H9 (cell line): ENCODE data around the gene PCDHGB4. TPM values are rescaled to one million over a fixed set of nuclear protein-coding genes. Genes with fewer than 3 reads are reported as not detected.

Experiments used
- DNase-seq: peaks from one replicate; pipeline ENCODE4 v3.0.0-alpha.2; 2017
- H2AFZ ChIP-seq: one replicate; pipeline ENCODE4 v1.6.1; 2013; ENCODE audit warnings: mild to moderate bottlenecking, low read length, control low read depth, moderate library complexity
- H2AK5ac ChIP-seq: 2 replicates; pipeline ENCODE4 v1.6.1; 2013; ENCODE audit warnings: low read length, control low read depth, mixed read lengths; ENCODE audit not compliant: insufficient read length
- H2BK120ac ChIP-seq: one replicate; pipeline ENCODE4 v1.6.1; 2013; ENCODE audit warnings: low read depth, mild to moderate bottlenecking, low read length, control low read depth, inconsistent platforms; ENCODE audit not compliant: poor library complexity, severe bottlenecking
- H2BK12ac ChIP-seq: 2 replicates; pipeline ENCODE4 v1.6.1; 2013; ENCODE audit warnings: low read length, control low read depth, mixed read lengths, low read depth; ENCODE audit not compliant: insufficient read length
- H2BK15ac ChIP-seq: 2 replicates; pipeline ENCODE4 v1.6.1; 2013; ENCODE audit warnings: low read depth, low read length, control low read depth
- H2BK20ac ChIP-seq: one replicate; pipeline ENCODE4 v1.6.1; 2013; ENCODE audit warnings: low read depth, mild to moderate bottlenecking, low read length, control low read depth, inconsistent platforms; ENCODE audit not compliant: poor library complexity, severe bottlenecking
- H2BK5ac ChIP-seq: 2 replicates; pipeline ENCODE4 v1.6.1; 2013; ENCODE audit warnings: low read length, control low read depth, mixed read lengths; ENCODE audit not compliant: insufficient read length
- H3K14ac ChIP-seq: 2 replicates; pipeline ENCODE4 v1.6.1; 2013; ENCODE audit warnings: low read length, control low read depth; ENCODE audit not compliant: insufficient read depth
- H3K18ac ChIP-seq: 2 replicates; pipeline ENCODE4 v1.6.1; 2013; ENCODE audit warnings: low read depth, mild to moderate bottlenecking, mixed read lengths, low read length, control low read depth; ENCODE audit not compliant: insufficient read length
- H3K23ac ChIP-seq: 2 replicates; pipeline ENCODE4 v1.6.1; 2013; ENCODE audit warnings: low read length, control low read depth, mixed read lengths, low read depth; ENCODE audit not compliant: insufficient read length
- H3K23me2 ChIP-seq: 2 replicates; pipeline ENCODE4 v1.6.1; 2013; ENCODE audit warnings: low read depth, mild to moderate bottlenecking, mixed read lengths, low read length, control low read depth; ENCODE audit not compliant: insufficient read length, poor library complexity, severe bottlenecking
- H3K27ac ChIP-seq: 2 replicates; pipeline ENCODE4 v1.5.1; 2013; ENCODE audit warnings: low read length, control low read depth, mixed read lengths, low read depth; ENCODE audit not compliant: insufficient read length
- H3K27me3 ChIP-seq: 2 replicates; pipeline ENCODE4 v1.6.1; 2013; ENCODE audit warnings: low read length, control low read depth, inconsistent platforms; ENCODE audit not compliant: insufficient read depth
- H3K4ac ChIP-seq: 2 replicates; pipeline ENCODE4 v1.6.1; 2013; ENCODE audit warnings: low read depth, mild to moderate bottlenecking, control low read depth, inconsistent platforms, low read length, moderate library complexity
- H3K4me1 ChIP-seq: 2 replicates; pipeline ENCODE4 v1.6.1; 2013; ENCODE audit warnings: low read length, control low read depth, inconsistent platforms; ENCODE audit not compliant: insufficient read depth
- H3K4me2 ChIP-seq: 2 replicates; pipeline ENCODE4 v1.6.1; 2013; ENCODE audit warnings: low read length, control low read depth, mixed read lengths; ENCODE audit not compliant: insufficient read length, insufficient read depth
- H3K56ac ChIP-seq: 2 replicates; pipeline ENCODE4 v1.6.1; 2013; ENCODE audit warnings: low read depth, mild to moderate bottlenecking, mixed read lengths, low read length, control low read depth; ENCODE audit not compliant: insufficient read length
- H3K79me1 ChIP-seq: 2 replicates; pipeline ENCODE4 v1.6.1; 2013; ENCODE audit warnings: low read depth, mild to moderate bottlenecking, moderate library complexity, low read length, control low read depth, inconsistent platforms; ENCODE audit not compliant: insufficient read depth, poor library complexity, severe bottlenecking
- H3K79me2 ChIP-seq: 2 replicates; pipeline ENCODE4 v1.6.1; 2013; ENCODE audit warnings: low read length, control low read depth, inconsistent platforms; ENCODE audit not compliant: insufficient read depth
- H3K9ac ChIP-seq: 2 replicates; pipeline ENCODE4 v1.6.1; 2013; ENCODE audit warnings: low read length, control low read depth, mixed read lengths; ENCODE audit not compliant: insufficient read length; ENCODE audit errors: extremely low read depth
- H3K9me3 ChIP-seq: one replicate; pipeline ENCODE4 v1.6.1; 2013; ENCODE audit warnings: low read depth, low read length, inconsistent platforms; ENCODE audit not compliant: control insufficient read depth
- H3T11ph ChIP-seq: one replicate; pipeline ENCODE4 v1.6.1; 2013; ENCODE audit warnings: mild to moderate bottlenecking, low read length, control low read depth, inconsistent platforms
- H4K20me1 ChIP-seq: one replicate; pipeline ENCODE4 v1.6.1; 2013; ENCODE audit not compliant: control insufficient read depth, insufficient read length, insufficient read depth
- H4K5ac ChIP-seq: 2 replicates; pipeline ENCODE4 v1.6.1; 2013; ENCODE audit warnings: low read depth, mild to moderate bottlenecking, mixed read lengths, low read length, control low read depth; ENCODE audit not compliant: insufficient read length
- H4K8ac ChIP-seq: replicated peaks from 2 replicates; pipeline ENCODE4 v1.6.1; 2013; ENCODE audit warnings: low read length, control low read depth, mixed read lengths, low read depth; ENCODE audit not compliant: insufficient read length
- H4K91ac ChIP-seq: 2 replicates; pipeline ENCODE4 v1.6.1; 2013; ENCODE audit warnings: low read depth, mild to moderate bottlenecking, moderate library complexity, mixed read lengths, low read length, control low read depth; ENCODE audit not compliant: insufficient read length
- H3K27ac Mint-ChIP-seq, 3 experiments: 2 replicates in 2 of 3; 3 replicates in 1 of 3; pipeline ENCODE4 v1.8.0; 2020 to 2021; ENCODE audit warnings: mixed read lengths in 3 of 3, mild to moderate bottlenecking in 1 of 3, moderate library complexity in 1 of 3
- H3K27me3 Mint-ChIP-seq: 2 replicates; pipeline ENCODE4 v1.8.0; 2021; ENCODE audit warnings: low read depth, mild to moderate bottlenecking, moderate library complexity, mixed read lengths
- H3K36me3 Mint-ChIP-seq, 3 experiments: 2 replicates in 2 of 3; 3 replicates in 1 of 3; pipeline ENCODE4 v1.8.0; 2020 to 2021; ENCODE audit warnings: low read depth in 3 of 3, mixed read lengths in 3 of 3; ENCODE audit not compliant: insufficient read depth in 1 of 3
- H3K4me1 Mint-ChIP-seq, 2 experiments: 2 replicates each; pipeline ENCODE4 v1.8.0; 2020; ENCODE audit warnings: mixed read lengths in 2 of 2
- H3K4me3 Mint-ChIP-seq, 2 experiments: 2 replicates in 1 of 2; 3 replicates in 1 of 2; pipeline ENCODE4 v1.8.0; 2020 to 2021; ENCODE audit warnings: mild to moderate bottlenecking in 2 of 2, mixed read lengths in 2 of 2, moderate library complexity in 1 of 2
- H3K9me3 Mint-ChIP-seq, 2 experiments: 2 replicates in 1 of 2; 3 replicates in 1 of 2; pipeline ENCODE4 v1.8.0; 2020; ENCODE audit warnings: mild to moderate bottlenecking in 2 of 2, mixed read lengths in 2 of 2, moderate library complexity in 1 of 2
- CTCF ChIP-seq: fragments of 200-600 bp; sonication (generic); conservative IDR thresholded peaks from 3 replicates; pipeline ENCODE4 v1.8.0; 2021; ENCODE audit warnings: antibody characterized with exemption, mild to moderate bottlenecking
- total RNA-seq: library from RNA; stranded (reverse); gene quantifications from 2 replicates; pipeline ENCODE4 v1.2.1, GENCODE V29; 2021

Gene PCDHGB4
- total RNA-seq, 1 experiment from 2014 or later: 4.2 TPM

DNA sequence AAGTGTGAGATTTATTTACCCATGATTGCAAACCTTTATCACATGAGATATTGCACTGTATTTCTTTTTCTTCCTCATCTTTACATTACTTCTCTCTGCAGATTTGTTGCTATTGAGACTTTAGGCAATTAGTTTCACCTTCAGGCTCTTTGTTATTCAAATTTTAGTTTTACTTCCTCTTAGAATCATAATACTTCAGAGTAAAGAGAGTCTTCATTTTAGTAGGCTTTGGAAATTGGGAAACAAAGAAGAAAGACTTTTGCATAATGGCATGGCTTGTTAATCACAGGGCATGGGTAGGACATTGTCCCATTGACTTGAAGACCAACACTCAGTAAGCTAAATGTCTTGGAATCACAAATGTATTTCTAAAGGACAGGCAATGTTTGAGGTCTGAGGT, 24.8 kb upstream of the PCDHGB4 start:
- Histone ChIP-seq H3K79me1 (no peaks in the 10 kb centered on the region), H4K8ac (no peak overlapping the region), H3T11ph (no peak overlapping the region), H3K18ac (no peak overlapping the region), H4K91ac (no peak overlapping the region), H4K5ac (no peak overlapping the region), H3K9me3 (peaks cover 22% of the 10 kb centered on the region), H2BK120ac (no peak overlapping the region), H2AK5ac (no peak overlapping the region), H2BK5ac (no peak overlapping the region), H3K4me1 (no peaks in the 10 kb centered on the region), H3K14ac (no peak overlapping the region), H3K4ac (no peak overlapping the region), H3K23me2 (no peaks in the 10 kb centered on the region), H4K20me1 (no peaks in the 10 kb centered on the region), H2BK12ac (no peak overlapping the region), H3K9ac (no peak overlapping the region), H3K27me3 (no peaks in the 10 kb centered on the region), H3K79me2 (no peaks in the 10 kb centered on the region), H3K4me2 (no peak overlapping the region), H3K27ac (no peak overlapping the region), H3K56ac (no peak overlapping the region), H2AFZ (no peak overlapping the region), H2BK20ac (no peak overlapping the region), H2BK15ac (no peak overlapping the region), H3K23ac (no peak overlapping the region)
- H3K36me3 Mint-ChIP-seq: peaks cover 46 to 65% (median 60%) of the 10 kb centered on the region in 3 experiments
- no peak for TF ChIP-seq CTCF
- peak overlapping the region in 1 of 2 experiments; percentile 10; a peak in 1 of 5 replicates for H3K4me3 Mint-ChIP-seq
- H3K4me1 Mint-ChIP-seq: peaks cover 7 to 15% of the 10 kb centered on the region in 2 experiments; a peak in 3 of 4 replicates
- H3K27ac Mint-ChIP-seq: no peak overlapping the region
- peaks cover 7% of the 10 kb centered on the region for H3K27me3 Mint-ChIP-seq
- DNase-seq: no peak
- peaks cover 67 to 74% of the 10 kb centered on the region in 2 experiments for H3K9me3 Mint-ChIP-seq
